HCT116 (cell line): ENCODE results near the gene KCND2. TPM values are rescaled to one million over a fixed set of nuclear protein-coding genes. Genes with fewer than 3 reads are reported as not detected.

ENCODE experiments used
- ATAC-seq: fragments of 200-7000 bp; cut with Tn5 transposase; 2 replicates; pipeline ENCODE4 v1.9.1; 2020; ENCODE audit warnings: mild to moderate bottlenecking, moderate library complexity
- BruUV-seq: library from RNA; stranded (reverse); fragments of 400-500 nt; replicated peaks from 2 replicates; lab custom pipeline; 2021; lab: Mats Ljungman, UMichigan
- CTCF ChIA-PET: fragments of 300-600 bp; sonication (Branson Sonifier 250); formaldehyde crosslinking; loops from one replicate; lab custom pipeline; 2021; ENCODE audit warnings: antibody characterized with exemption; lab: Charles Lee
- POLR2A ChIA-PET: fragments of 300-600, 350-600 bp; sonication (Branson Sonifier 250); formaldehyde crosslinking; loops from one replicate; lab custom pipeline; 2021; ENCODE audit warnings: antibody characterized with exemption; lab: Charles Lee
- RAD21 ChIA-PET, 2 experiments: fragments of 300-600 bp; sonication (Branson Sonifier 250); formaldehyde crosslinking; loops; one replicate each; lab custom pipeline; 2023; ENCODE audit warnings: low total read pairs in 2 of 2; ENCODE audit not compliant: uncharacterized antibody in 2 of 2, unreplicated experiment in 2 of 2, low non-redundant PET in 1 of 2; lab: Charles Lee
- DNase-seq: peaks from one replicate; pipeline ENCODE4 v3.0.0-alpha.2; 2010; ENCODE audit warnings: low read depth, low spot score
- H2AFZ ChIP-seq: fragments of 200-600 bp; shearing (Covaris generic), sonication (generic); 2 replicates; pipeline ENCODE4 v1.6.1; 2017; ENCODE audit warnings: low read depth, mixed run types, mixed read lengths, antibody characterized with exemption, low read length; ENCODE audit not compliant: poor library complexity, severe bottlenecking
- H3K27ac ChIP-seq: 2 replicates; pipeline ENCODE4 v1.5.1; 2012; ENCODE audit warnings: low read depth, low read length
- H3K27me3 ChIP-seq: fragments of 200-600 bp; sonication (generic); 2 replicates; pipeline ENCODE4 v1.6.1; 2016; ENCODE audit warnings: mixed run types, low read length, mixed read lengths; ENCODE audit not compliant: insufficient read depth
- H3K36me3 ChIP-seq, 2 experiments: fragments of 200-500 bp in 1 of 2; fragments of 200-600 bp in 1 of 2; sonication (Bioruptor generic) in 1 of 2; sonication (generic) in 1 of 2; 2 replicates each; pipeline versions ENCODE4 v1.5.1 to v1.6.1; 2014 to 2016; ENCODE audit warnings: low read length in 2 of 2, inconsistent platforms in 1 of 2, mixed read lengths in 1 of 2, mixed run types in 1 of 2; ENCODE audit not compliant: insufficient read depth in 2 of 2, control insufficient read depth in 1 of 2
- H3K4me1 ChIP-seq, 2 experiments: fragments of 200-600 bp in 1 of 2; sonication (generic) in 1 of 2; 2 replicates each; pipeline versions ENCODE4 v1.5.1 to v1.6.1; 2012 to 2017; ENCODE audit warnings: low read length in 2 of 2, inconsistent platforms in 1 of 2, mild to moderate bottlenecking in 1 of 2, mixed read lengths in 1 of 2, mixed run types in 1 of 2, moderate library complexity in 1 of 2; ENCODE audit not compliant: insufficient read depth in 2 of 2, control insufficient read depth in 1 of 2
- H3K4me2 ChIP-seq: fragments of 200-600 bp; sonication (generic); 2 replicates; pipeline ENCODE4 v1.6.1; 2017; ENCODE audit warnings: mixed run types, low read length, mixed read lengths
- H3K4me3 ChIP-seq, 2 experiments: fragments of 200-600 bp in 1 of 2; sonication (generic) in 1 of 2; replicated peaks in 1 of 2; 2 replicates each; pipeline ENCODE4 v1.5.1; 2011 to 2016; ENCODE audit warnings: low read length in 2 of 2, control low read depth in 1 of 2, low read depth in 1 of 2, mild to moderate bottlenecking in 1 of 2, mixed read lengths in 1 of 2, mixed run types in 1 of 2
- H3K79me2 ChIP-seq: fragments of 200-600 bp; sonication (generic); 2 replicates; pipeline ENCODE4 v1.6.1; 2017; ENCODE audit warnings: mild to moderate bottlenecking, mixed run types, low read length, moderate library complexity, mixed read lengths; ENCODE audit not compliant: insufficient read depth
- H3K9ac ChIP-seq: fragments of 200-600 bp; sonication (generic); 2 replicates; pipeline ENCODE4 v1.6.1; 2016; ENCODE audit warnings: low read length, mixed read lengths
- H3K9me2 ChIP-seq: fragments of 200-600 bp; sonication (generic), shearing (Covaris generic); 2 replicates; pipeline ENCODE4 v1.6.1; 2017; ENCODE audit warnings: mixed run types, mild to moderate bottlenecking, moderate library complexity; ENCODE audit not compliant: insufficient read depth
- H3K9me3 ChIP-seq, 2 experiments: fragments of 200-500 bp in 1 of 2; fragments of 200-600 bp in 1 of 2; sonication (Bioruptor generic) in 1 of 2; sonication (generic) in 1 of 2; 2 replicates each; pipeline ENCODE4 v1.6.1; 2014 to 2017; ENCODE audit warnings: low read length in 2 of 2, mixed read lengths in 2 of 2, inconsistent platforms in 1 of 2, low read depth in 1 of 2, mild to moderate bottlenecking in 1 of 2, mixed run types in 1 of 2, moderate library complexity in 1 of 2; ENCODE audit not compliant: control insufficient read depth in 1 of 2, insufficient read depth in 1 of 2
- H4K20me1 ChIP-seq: fragments of 200-600 bp; sonication (generic), shearing (Covaris generic); 2 replicates; pipeline ENCODE4 v1.6.1; 2017; ENCODE audit warnings: mixed run types, mild to moderate bottlenecking, moderate library complexity; ENCODE audit not compliant: insufficient read depth
- CBX3 ChIP-seq: IDR thresholded peaks from 2 replicates; pipeline ENCODE4 v1.6.1; 2012; ENCODE audit warnings: low read depth
- CEBPB ChIP-seq: IDR thresholded peaks from 2 replicates; pipeline ENCODE4 v1.6.1; 2012; ENCODE audit warnings: low read depth
- EGR1 ChIP-seq: IDR thresholded peaks from 2 replicates; pipeline ENCODE4 v1.6.1; 2012; ENCODE audit warnings: low read depth
- ELF1 ChIP-seq: IDR thresholded peaks from 2 replicates; pipeline ENCODE4 v1.6.1; 2012; ENCODE audit warnings: low read depth, borderline replicate concordance
- EZH2 ChIP-seq: fragments of 200-600 bp; sonication (generic); IDR thresholded peaks from 2 replicates; pipeline ENCODE4 v1.6.1; 2017; ENCODE audit warnings: antibody characterized with exemption, mixed run types
- EZH2phosphoT487 ChIP-seq: fragments of 200-600 bp; IDR thresholded peaks from 2 replicates; pipeline ENCODE4 v1.6.1; 2018; ENCODE audit warnings: antibody characterized with exemption, borderline replicate concordance
- FOSL1 ChIP-seq: IDR thresholded peaks from 2 replicates; pipeline ENCODE4 v1.6.1; 2012; ENCODE audit warnings: low read depth
- POLR2A ChIP-seq: IDR thresholded peaks from 2 replicates; pipeline ENCODE4 v1.7.0; 2011; ENCODE audit warnings: borderline replicate concordance; ENCODE audit not compliant: insufficient read depth, insufficient read length; ENCODE audit errors: extremely low read depth
- POLR2AphosphoS5 ChIP-seq: IDR thresholded peaks from 2 replicates; pipeline ENCODE4 v1.6.1; 2011; ENCODE audit warnings: mild to moderate bottlenecking, low read depth, low read length, moderate library complexity
- RAD21 ChIP-seq: IDR thresholded peaks from 2 replicates; pipeline ENCODE4 v1.6.1; 2012; ENCODE audit warnings: low read depth, mild to moderate bottlenecking
- SIN3A ChIP-seq: IDR thresholded peaks from 2 replicates; pipeline ENCODE4 v1.6.1; 2012; ENCODE audit warnings: low read depth
- SP1 ChIP-seq: IDR thresholded peaks from 2 replicates; pipeline ENCODE4 v1.6.1; 2012; ENCODE audit warnings: low read depth
- SRF ChIP-seq: IDR thresholded peaks from 2 replicates; pipeline ENCODE4 v1.6.1; 2012; ENCODE audit warnings: low read depth
- TCF7L2 ChIP-seq: IDR thresholded peaks from 2 replicates; pipeline ENCODE4 v1.7.0; 2011; ENCODE audit warnings: borderline replicate concordance, inconsistent platforms; ENCODE audit not compliant: insufficient read depth, insufficient read length; ENCODE audit errors: extremely low read depth
- YY1 ChIP-seq: IDR thresholded peaks from 2 replicates; pipeline ENCODE4 v1.6.1; 2011; ENCODE audit warnings: low read length, low read depth, moderate library complexity, mild to moderate bottlenecking; ENCODE audit not compliant: insufficient replicate concordance; ENCODE audit errors: extremely low read depth
- ZNF274 ChIP-seq: fragments of 200-500 bp; sonication (Bioruptor generic); IDR thresholded peaks from 2 replicates; pipeline ENCODE4 v1.6.1; 2014; ENCODE audit warnings: mild to moderate bottlenecking, low read depth, low read length, inconsistent platforms
- intact Hi-C: fragments of 100-400 bp; cut with micrococcal nuclease; formaldehyde crosslinking; loops from 2 replicates; pipeline ENCODE4 v1.10.0; 2022
- total RNA-seq: library from RNA; stranded (reverse); gene quantifications from one replicate; pipeline ENCODE4 v1.2.1, GENCODE V29; 2021; ENCODE audit not compliant: unreplicated experiment
- TF ChIP-seq, protein P1 (sequence below): IDR thresholded peaks from 2 replicates; pipeline ENCODE4 v1.6.1; 2012
- TF ChIP-seq, protein P2 (sequence below): IDR thresholded peaks from 2 replicates; pipeline ENCODE4 v1.6.1; 2012; ENCODE audit warnings: low read depth
- TF ChIP-seq, protein P3 (sequence below), 3 experiments: fragments of 200-600 bp in 1 of 3; sonication (generic) in 1 of 3; IDR thresholded peaks in 2 of 3; conservative IDR thresholded peaks in 1 of 3; 2 replicates each; pipeline ENCODE4 v1.5.1; 2012 to 2017; ENCODE audit warnings: low read depth in 2 of 3, low read length in 2 of 3, antibody characterized with exemption in 1 of 3, borderline replicate concordance in 1 of 3, control low read depth in 1 of 3, mild to moderate bottlenecking in 1 of 3, mixed read lengths in 1 of 3, mixed run types in 1 of 3, moderate library complexity in 1 of 3; ENCODE audit not compliant: insufficient read depth in 1 of 3

The KCND2 gene
- total RNA-seq, 1 experiment from 2014 or later = 0.05 TPM

DNA sequence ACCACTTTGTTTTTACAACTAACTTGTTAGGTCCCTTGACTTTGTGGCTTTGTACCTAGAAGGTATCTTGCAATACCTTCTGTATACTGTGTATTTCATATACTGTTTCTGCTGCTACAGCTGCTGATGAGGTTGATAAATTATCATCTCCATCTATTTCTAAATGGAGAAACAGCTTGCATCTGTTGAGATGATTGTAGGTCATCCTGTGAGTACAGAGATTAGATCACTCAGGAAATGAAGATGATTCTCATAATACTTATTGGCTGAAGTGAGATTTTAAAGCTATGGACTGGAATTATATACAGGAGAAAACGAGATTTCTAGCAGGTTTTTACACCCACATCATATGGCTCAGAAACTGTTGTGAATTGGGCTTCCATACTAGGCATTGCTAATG, 280.5 kb downstream of the KCND2 start:
- ATAC-seq = no peak
- intact Hi-C loops = loop anchor here (10.0 kb wide), 2 partner anchors 279 to 1639 kb away; partner anchors contain the start of gene KCND2
- CTCF ChIA-PET = interaction anchor here (2.6 kb wide), 1 partner anchor 618 kb away, joined by 10 read pairs; no protein-coding TSS in a partner anchor

DNA sequence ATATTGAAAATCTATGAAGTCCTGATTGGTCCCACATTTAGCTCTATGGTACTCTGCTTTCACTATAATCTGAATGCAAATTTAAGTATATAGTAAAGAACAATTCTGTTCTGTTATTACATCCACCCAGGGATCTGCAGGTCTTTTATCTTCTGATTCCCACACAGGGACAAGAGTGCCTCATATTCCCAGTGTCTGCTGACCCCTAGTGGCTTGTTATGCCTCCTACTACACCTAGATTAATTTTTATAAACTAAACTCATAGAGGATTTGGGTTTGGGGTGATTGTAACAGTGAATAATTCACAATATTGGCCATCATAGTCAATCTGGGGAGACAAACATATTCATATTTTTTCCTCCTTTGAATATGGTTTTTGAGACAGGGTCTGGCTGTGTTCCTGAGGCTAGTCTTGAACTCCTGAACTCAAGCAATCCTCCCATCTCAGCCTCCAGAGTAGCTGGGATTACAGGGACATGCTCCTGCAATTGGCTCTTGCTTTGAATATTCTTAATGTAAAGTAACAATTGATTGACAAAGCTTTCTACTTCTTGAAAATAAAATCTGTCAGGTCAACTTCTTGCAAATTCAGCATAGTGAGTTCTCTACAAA, 282.1 kb downstream of the KCND2 start:
- RAD21 ChIA-PET = no interaction called here
- H3K79me2 ChIP-seq = no peaks in the 10 kb centered on the region

More for the DNA sequence above, 280.5 kb downstream of the KCND2 start:
- Histone ChIP-seq H3K4me3 (no peak overlapping the region), H3K4me2 (no peak overlapping the region), H2AFZ (no peak overlapping the region), H3K79me2 (no peaks in the 10 kb centered on the region), H3K27me3 (no peaks in the 10 kb centered on the region), H3K36me3 (no peaks in the 10 kb centered on the region), H3K9ac (no peak overlapping the region), H3K9me3 (no peaks in the 10 kb centered on the region), H4K20me1 (no peaks in the 10 kb centered on the region), H3K9me2 (no peaks in the 10 kb centered on the region), H3K4me1 (no peaks in the 10 kb centered on the region), H3K27ac (no peak overlapping the region)
- ChIA-PET RAD21 (no interaction called here), POLR2A (no interaction called here)
- DNase-seq = no peak
- no peak for TF ChIP-seq EZH2
- no peak for TF ChIP-seq YY1
- no peak for TF ChIP-seq SP1
- TF ChIP-seq, protein P1, sequence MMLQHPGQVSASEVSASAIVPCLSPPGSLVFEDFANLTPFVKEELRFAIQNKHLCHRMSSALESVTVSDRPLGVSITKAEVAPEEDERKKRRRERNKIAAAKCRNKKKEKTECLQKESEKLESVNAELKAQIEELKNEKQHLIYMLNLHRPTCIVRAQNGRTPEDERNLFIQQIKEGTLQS = no peak
- no peak for TF ChIP-seq ELF1
- no peak for TF ChIP-seq CBX3
- TF ChIP-seq SRF = no peak
- no peak for TF ChIP-seq ZNF274
- TF ChIP-seq EZH2phosphoT487 = no peak
- no peak for TF ChIP-seq FOSL1
- TF ChIP-seq CEBPB = no peak
- TF ChIP-seq POLR2A = no peak
- TF ChIP-seq RAD21 = no peak
- no peak for TF ChIP-seq POLR2AphosphoS5
- no peak for TF ChIP-seq SIN3A
- no peak for TF ChIP-seq TCF7L2
- TF ChIP-seq EGR1 = no peak
- TF ChIP-seq, all 23 proteins: peak for 0
- BruUV-seq = no TSS peak

More for the DNA sequence above, 282.1 kb downstream of the KCND2 start:
- no peaks in the 10 kb centered on the region for H3K27me3 ChIP-seq
- no peak overlapping the region for H2AFZ ChIP-seq
- CTCF ChIA-PET = interaction anchor here (1.3 kb wide), 1 partner anchor 619 kb away, joined by 5 read pairs; no protein-coding TSS in a partner anchor
- TF ChIP-seq RAD21 = peak; percentile 88
- TF ChIP-seq, protein P2, sequence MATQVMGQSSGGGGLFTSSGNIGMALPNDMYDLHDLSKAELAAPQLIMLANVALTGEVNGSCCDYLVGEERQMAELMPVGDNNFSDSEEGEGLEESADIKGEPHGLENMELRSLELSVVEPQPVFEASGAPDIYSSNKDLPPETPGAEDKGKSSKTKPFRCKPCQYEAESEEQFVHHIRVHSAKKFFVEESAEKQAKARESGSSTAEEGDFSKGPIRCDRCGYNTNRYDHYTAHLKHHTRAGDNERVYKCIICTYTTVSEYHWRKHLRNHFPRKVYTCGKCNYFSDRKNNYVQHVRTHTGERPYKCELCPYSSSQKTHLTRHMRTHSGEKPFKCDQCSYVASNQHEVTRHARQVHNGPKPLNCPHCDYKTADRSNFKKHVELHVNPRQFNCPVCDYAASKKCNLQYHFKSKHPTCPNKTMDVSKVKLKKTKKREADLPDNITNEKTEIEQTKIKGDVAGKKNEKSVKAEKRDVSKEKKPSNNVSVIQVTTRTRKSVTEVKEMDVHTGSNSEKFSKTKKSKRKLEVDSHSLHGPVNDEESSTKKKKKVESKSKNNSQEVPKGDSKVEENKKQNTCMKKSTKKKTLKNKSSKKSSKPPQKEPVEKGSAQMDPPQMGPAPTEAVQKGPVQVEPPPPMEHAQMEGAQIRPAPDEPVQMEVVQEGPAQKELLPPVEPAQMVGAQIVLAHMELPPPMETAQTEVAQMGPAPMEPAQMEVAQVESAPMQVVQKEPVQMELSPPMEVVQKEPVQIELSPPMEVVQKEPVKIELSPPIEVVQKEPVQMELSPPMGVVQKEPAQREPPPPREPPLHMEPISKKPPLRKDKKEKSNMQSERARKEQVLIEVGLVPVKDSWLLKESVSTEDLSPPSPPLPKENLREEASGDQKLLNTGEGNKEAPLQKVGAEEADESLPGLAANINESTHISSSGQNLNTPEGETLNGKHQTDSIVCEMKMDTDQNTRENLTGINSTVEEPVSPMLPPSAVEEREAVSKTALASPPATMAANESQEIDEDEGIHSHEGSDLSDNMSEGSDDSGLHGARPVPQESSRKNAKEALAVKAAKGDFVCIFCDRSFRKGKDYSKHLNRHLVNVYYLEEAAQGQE = no peak
- TF ChIP-seq, protein P3, sequence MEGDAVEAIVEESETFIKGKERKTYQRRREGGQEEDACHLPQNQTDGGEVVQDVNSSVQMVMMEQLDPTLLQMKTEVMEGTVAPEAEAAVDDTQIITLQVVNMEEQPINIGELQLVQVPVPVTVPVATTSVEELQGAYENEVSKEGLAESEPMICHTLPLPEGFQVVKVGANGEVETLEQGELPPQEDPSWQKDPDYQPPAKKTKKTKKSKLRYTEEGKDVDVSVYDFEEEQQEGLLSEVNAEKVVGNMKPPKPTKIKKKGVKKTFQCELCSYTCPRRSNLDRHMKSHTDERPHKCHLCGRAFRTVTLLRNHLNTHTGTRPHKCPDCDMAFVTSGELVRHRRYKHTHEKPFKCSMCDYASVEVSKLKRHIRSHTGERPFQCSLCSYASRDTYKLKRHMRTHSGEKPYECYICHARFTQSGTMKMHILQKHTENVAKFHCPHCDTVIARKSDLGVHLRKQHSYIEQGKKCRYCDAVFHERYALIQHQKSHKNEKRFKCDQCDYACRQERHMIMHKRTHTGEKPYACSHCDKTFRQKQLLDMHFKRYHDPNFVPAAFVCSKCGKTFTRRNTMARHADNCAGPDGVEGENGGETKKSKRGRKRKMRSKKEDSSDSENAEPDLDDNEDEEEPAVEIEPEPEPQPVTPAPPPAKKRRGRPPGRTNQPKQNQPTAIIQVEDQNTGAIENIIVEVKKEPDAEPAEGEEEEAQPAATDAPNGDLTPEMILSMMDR (IDR thresholded peaks at IDR 0.05 in 2 of 3, conservative IDR thresholded peaks at IDR 0.05 in 1 of 3; ENCODE audit: borderline replicate concordance in 1 of 3, insufficient read depth in 1 of 3, low read depth in 2 of 3, low read length in 2 of 3) = peak; percentile 69 to 89 (median 70); a peak in 5 of 6 replicates
- H3K4me2 ChIP-seq = no peak overlapping the region
- H3K4me3 ChIP-seq = no peak overlapping the region
- no peaks in the 10 kb centered on the region for H3K36me3 ChIP-seq
- DNase-seq (peak; percentile 47), ATAC-seq (peak; percentile 92)
- H3K9me2 ChIP-seq = no peaks in the 10 kb centered on the region
- POLR2A ChIA-PET = no interaction called here
- H4K20me1 ChIP-seq = no peaks in the 10 kb centered on the region
- intact Hi-C loops = loop anchor here (1.0 to 10.0 kb wide), 4 partner anchors 280 to 1640 kb away; partner anchors contain the start of gene KCND2
- H3K9ac ChIP-seq = no peak overlapping the region
- no peaks in the 10 kb centered on the region for H3K4me1 ChIP-seq
- no TSS peak for BruUV-seq
- no peaks in the 10 kb centered on the region for H3K9me3 ChIP-seq
- no peak overlapping the region for H3K27ac ChIP-seq
